GM19324 (cell line): ENCODE results near the gene TPST1.
"Not testable (repeated sequence)": the region's sequence is repeated elsewhere in the genome, so short reads cannot be mapped to it uniquely, and the experiment has no call there.

ENCODE experiments used
- ATAC-seq: cut with Tn5 transposase; IDR thresholded peaks from one replicate; pipeline ENCODE4 v1.9.1; 2021; ENCODE audit warnings: mild to moderate bottlenecking, moderate library complexity; ENCODE audit not compliant: unreplicated experiment, low FRiP score

Gene TPST1

DNA sequence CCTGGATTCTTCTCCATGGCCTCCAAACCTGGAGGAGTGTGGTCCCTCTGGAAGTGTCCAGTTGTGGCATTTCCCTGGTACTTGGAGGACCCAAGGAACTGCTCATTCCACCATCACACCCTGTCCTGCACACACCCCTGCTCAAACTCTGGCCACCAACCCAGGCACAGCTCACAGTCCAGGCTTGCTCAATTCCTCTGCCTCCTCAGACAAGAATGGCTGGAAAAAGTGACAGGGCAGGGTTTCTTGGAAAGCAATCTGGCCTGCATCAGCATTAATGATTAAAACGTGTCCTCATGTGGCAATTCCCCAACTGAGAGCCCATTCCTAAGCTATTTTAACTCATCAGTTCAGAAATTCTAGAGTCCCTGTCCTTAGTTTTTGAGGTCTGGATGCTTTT is 17.2 kb upstream of the TPST1 start:
- no peak for ATAC-seq

GRCh38 chr7:66188645-66189044 is 16.5 kb upstream of the TPST1 start:
- no peak for ATAC-seq

DNA sequence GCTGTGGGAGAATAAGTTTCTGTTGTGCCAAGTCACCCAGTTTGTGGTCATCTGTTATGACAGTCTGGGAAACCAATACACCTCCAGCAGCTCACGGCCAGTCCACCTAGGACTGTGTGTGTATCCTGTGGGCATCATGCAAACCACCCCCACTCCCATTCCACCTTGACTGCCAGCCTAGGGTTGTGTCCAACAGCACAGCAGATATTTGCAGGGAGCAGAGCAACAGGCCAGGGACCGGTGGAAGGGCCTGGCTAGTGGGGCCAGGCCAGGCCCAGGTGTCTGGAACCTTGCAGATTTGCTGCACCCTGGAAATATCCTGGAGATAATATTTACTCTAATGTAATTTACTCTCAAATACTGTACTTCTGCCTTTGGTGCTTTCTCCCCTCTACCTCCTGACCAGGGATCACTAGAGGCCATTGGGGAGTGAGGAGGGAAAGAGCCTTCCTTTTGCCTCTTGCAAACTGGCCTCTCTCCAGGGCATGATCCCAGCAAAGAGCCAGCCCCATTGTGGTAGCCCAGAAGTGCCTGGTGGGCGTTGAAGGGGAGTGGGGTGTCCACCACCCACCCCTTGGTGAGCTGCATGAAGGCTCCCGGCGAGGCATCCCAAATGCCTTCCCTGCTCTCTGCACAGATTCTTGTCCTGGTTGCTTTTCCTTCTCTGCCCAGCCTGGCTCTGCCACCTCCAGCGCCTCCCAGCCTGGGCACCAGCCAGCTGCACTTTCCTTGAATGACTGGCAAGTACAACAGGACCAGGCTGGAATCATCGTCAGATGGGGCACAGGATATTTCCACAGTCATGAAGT is 15.2 kb upstream of the TPST1 start:
- ATAC-seq: no peak

GRCh38 chr7:66190504-66190857 is 14.7 kb upstream of the TPST1 start:
- ATAC-seq: no peak

- no peak for ATAC-seq
Observed at GRCh38 chr7:66193146-66193725, 11.9 kb upstream of the TPST1 start.

- no peak for ATAC-seq
Observed at GRCh38 chr7:66198469-66198868, 6.7 kb upstream of the TPST1 start.

DNA sequence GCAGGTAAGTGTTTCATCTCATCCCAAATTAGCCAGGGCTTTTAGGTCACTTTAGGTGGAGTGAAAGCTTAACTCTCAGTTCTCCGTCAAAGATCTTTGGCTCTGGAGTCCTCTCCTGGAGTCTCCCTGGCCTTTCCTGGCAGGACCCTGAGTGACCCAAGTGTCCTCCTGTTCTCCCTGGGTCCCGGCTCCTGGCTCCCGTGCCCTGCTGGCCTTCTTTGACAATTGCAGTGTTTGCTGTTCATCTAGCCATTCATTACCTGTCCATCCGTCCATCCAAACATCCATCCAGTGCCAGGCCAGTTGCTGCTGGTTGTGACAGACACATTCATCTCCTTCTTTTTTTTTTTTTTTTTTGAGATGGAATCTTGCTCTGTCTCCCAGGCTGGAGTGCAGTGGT is 6.2 kb upstream of the TPST1 start:
- ATAC-seq: no peak

DNA sequence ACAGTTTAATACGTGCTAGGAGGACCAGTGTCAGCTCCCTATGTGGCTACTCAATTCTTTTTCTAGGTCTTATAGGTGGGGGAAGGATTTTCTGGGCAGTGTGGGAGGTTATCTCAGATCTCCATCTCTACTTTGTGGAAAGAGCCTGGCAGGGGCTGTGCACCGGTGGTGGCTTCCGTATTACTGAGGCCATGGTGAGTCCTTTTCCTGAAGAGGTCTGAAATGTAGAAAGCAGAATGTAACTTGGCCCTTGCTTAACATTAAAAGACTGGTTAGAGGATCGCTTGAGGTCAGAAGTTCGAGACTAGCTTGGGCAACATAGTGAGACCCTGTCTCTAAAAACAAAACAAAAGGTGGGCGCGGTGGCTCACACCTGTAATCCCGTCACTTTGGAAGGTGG is 2.7 kb upstream of the TPST1 start:
- ATAC-seq: no peak

DNA sequence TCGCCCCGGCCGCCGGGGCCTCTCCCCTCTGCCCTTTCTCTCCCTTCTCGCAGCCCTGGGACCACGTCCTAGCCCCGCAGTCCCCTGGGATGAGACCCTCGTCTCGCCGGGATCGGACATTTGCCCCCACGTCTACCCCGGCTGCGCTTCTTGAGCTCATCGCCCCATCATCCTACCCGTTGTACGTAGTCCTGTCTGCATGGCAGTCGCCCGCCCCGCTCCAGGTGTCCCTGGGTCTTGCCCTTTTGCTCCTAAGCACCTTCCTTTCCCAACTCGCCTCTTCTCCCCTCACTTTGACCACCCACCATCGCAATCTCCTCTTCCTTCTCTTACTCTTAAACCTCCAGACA is 582 bp downstream of the TPST1 start:
- ATAC-seq: no peak

GRCh38 chr7:66206119-66206933 is 1.2 kb downstream of the TPST1 start:
- ATAC-seq: no peak

GRCh38 chr7:66206934-66207240 is 1.8 kb downstream of the TPST1 start:
- ATAC-seq: no peak

DNA sequence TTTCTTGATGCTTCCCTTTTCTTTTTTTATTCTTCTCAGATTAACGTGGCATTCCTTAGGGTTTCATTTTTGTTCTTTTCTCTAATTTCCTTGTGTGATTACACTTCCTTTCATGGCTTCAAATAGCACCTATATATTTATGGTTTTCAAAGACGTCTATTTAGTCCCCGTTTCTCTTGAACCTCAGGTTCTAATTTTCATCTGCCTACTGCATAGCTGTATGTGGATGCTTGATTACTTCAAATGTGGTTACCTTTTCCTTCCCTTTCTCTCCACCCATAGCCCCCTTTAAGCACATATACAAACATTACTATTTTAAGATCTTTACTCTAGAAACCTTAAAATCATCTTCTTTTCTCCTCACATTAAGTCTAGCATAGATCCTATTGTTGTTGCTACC is 2.4 kb downstream of the TPST1 start:
- no peak for ATAC-seq

GRCh38 chr7:66211429-66211828 is 6.3 kb downstream of the TPST1 start:
- ATAC-seq: no peak

- ATAC-seq: no peak
Observed at GRCh38 chr7:66213637-66214036, 8.5 kb downstream of the TPST1 start.

DNA sequence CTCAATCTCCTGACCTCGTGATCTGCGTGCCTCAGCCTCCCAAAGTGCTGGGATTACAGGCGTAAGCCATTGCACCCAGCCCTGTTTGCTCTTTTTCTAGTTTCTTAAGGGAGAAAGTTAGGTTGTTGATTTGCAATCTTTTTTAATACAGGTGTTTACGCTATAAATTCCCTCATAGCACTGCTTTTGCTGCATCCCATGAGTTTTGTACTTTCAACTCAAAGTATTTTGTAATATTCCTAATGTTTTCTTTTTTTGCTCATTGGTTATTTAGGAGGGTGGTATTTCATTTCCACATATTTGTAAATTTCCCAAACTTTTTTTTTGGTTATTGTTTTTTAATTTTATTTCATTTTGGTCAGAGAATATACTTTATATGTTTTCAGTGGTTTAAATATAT is 11.6 kb downstream of the TPST1 start:
- no peak for ATAC-seq

DNA sequence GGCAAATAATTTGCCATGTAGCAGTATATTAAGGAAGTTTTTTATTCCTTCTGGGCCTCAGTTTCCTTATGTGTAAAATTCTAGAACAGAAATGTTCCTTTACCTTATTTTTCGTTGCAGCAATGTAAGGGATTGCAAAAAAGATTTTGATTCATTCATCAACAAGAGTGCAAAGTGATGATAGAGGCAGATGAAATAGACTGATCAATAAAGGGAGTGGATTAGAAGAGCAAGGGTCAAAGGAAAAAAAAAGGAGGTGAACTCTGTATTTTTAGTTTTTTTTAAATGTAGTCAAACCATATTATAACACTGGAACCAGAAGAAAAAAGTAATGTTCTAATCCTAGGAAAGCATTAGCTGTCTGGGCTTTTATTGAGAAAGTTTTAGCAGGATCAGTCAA is 14.7 kb downstream of the TPST1 start:
- no peak for ATAC-seq

DNA sequence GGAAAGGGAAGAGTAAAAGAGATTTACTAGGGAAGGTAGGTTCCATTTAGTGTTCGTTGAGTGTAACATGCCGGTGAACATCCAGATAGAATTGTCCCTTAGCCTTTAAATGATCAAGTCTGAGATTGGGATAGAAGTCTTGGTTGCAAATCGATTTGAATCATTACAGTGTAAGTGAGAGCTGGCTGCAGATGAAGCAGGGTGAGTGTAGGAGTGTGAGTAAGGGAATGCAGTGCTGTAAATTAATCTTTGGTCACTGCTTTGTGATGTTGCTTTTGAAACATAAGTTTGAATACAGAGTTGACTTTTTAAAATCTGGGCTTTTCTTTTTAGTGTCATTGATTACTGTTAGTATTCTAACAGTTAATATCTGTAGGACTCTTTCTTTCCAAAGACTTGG is 16.3 kb downstream of the TPST1 start:
- ATAC-seq: no peak

- no peak for ATAC-seq
Observed at GRCh38 chr7:66227808-66228207, 22.7 kb downstream of the TPST1 start.

DNA sequence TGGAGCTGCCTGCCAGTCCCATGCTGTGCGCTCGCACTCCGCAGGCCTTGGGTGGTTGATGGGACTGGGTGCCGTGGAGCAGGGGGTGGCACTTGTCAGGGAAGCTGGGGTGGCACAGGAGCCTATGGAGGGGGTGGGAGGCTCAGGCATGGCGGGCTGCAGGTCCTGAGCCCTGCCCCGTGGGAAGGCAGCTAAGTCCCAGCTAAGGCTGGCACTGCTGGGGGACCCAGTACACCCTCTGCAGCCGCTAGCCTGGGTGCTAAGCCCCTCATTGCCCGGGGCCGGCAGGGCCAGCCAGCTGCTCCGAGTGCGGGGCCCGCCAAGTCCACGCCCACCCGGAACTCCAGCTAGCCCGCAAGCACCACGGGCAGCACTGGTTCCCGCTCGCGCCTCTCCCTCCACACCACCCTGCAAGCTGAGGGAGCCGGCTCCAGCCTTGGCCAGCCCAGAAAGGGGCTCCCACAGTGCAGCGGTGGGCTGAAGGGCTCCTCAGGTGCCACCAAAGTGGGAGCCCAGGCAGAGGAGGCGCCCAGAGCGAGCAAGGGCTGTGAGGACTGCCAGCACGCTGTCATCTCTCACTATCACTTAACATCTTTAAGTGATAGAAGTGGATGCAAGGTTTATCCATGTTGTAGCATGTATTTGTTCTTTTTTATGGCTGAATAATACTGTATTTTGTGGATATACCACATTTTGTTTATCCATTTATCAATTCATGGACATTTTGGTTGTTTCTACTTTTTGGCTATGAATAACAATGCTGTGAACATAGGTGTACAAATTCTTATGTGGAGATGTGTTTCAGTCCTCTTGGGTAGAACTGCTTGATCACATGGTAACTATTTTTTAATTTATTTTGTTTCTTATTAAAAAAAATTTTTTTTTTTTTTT is 26.4 kb downstream of the TPST1 start:
- ATAC-seq: not testable (repeated sequence)

- ATAC-seq: no peak
Observed at GRCh38 chr7:66233638-66234037, 28.5 kb downstream of the TPST1 start.

GRCh38 chr7:66236713-66237303 is 31.7 kb downstream of the TPST1 start:
- ATAC-seq: no peak
